NCI-H1694 treated with DMSO at 0.1 percent for 48 hours (cell line): ENCODE data around the gene LRRTM3.
A peak's percentile ranks its signal among the peaks of the same experiment; 100 is the strongest.

Experiments
- DNase-seq: peaks from one replicate; lab custom pipeline; 2025; lab: John Stamatoyannopoulos, UW

Gene LRRTM3

GRCh38 chr10:66925896-66926715, at the start of gene LRRTM3:
TSS of gene LRRTM3 (plus strand) at chr10:66926036.
- DNase-seq, result peak; percentile 31

GRCh38 chr10:66877361-66877760, 48.5 kb upstream of the LRRTM3 start:
- DNase-seq, result no peak

- DNase-seq, result no peak
These were observed 45.5 kb upstream of the LRRTM3 start for GRCh38 chr10:66880292-66880691.

GRCh38 chr10:66880826-66881225, 45.0 kb upstream of the LRRTM3 start:
- DNase-seq, result no peak

GRCh38 chr10:66881814-66882213, 44.0 kb upstream of the LRRTM3 start:
- no peak for DNase-seq

- no peak for DNase-seq
These were observed 43.6 kb upstream of the LRRTM3 start for GRCh38 chr10:66882271-66882670.

GRCh38 chr10:66886848-66887247, 39.0 kb upstream of the LRRTM3 start:
- DNase-seq, result no peak

- DNase-seq, result no peak
These were observed 37.6 kb upstream of the LRRTM3 start for GRCh38 chr10:66888237-66888636.

GRCh38 chr10:66892871-66893270, 33.0 kb upstream of the LRRTM3 start:
- DNase-seq, result no peak

GRCh38 chr10:66910671-66911070, 15.2 kb upstream of the LRRTM3 start:
- DNase-seq, result no peak

- DNase-seq, result no peak
These were observed 9.8 kb upstream of the LRRTM3 start for GRCh38 chr10:66916030-66916429.

GRCh38 chr10:66917104-66917503, 8.7 kb upstream of the LRRTM3 start:
- no peak for DNase-seq

- no peak for DNase-seq
These were observed 6.6 kb upstream of the LRRTM3 start for GRCh38 chr10:66919248-66919647.

- no peak for DNase-seq
These were observed 1.0 kb upstream of the LRRTM3 start for GRCh38 chr10:66924674-66925345.

- DNase-seq, result no peak
These were observed 463 bp upstream of the LRRTM3 start for GRCh38 chr10:66925373-66925772.

- DNase-seq, result no peak
These were observed 1.0 kb downstream of the LRRTM3 start for GRCh38 chr10:66926841-66927240.

- no peak for DNase-seq
These were observed 1.6 kb downstream of the LRRTM3 start for GRCh38 chr10:66927251-66927935.

- DNase-seq, result no peak
These were observed 2.3 kb downstream of the LRRTM3 start for GRCh38 chr10:66927971-66928770.

GRCh38 chr10:66928776-66929175, 2.9 kb downstream of the LRRTM3 start:
- no peak for DNase-seq

- no peak for DNase-seq
These were observed 3.5 kb downstream of the LRRTM3 start for GRCh38 chr10:66929375-66929774.

GRCh38 chr10:66931340-66931948, 5.6 kb downstream of the LRRTM3 start:
- peak; percentile 20 for DNase-seq

GRCh38 chr10:66931949-66932343, 6.1 kb downstream of the LRRTM3 start:
- DNase-seq, result no peak
